ENCODE data around the gene TNS4.

- TF ChIP-seq POLR2AphosphoS5 (IDR thresholded peaks at IDR 0.05) (no peak), CTCF (IDR thresholded peaks at IDR 0.05) (no peak), POLR2A (IDR thresholded peaks at IDR 0.05) (no peak), EP300 (IDR thresholded peaks at IDR 0.05) (no peak)
Observed at GRCh38 chr17:40502716-40503115, 1.3 kb upstream of the TNS4 start.

Measured in sigmoid colon (tissue), 4 donors.